Gastrocnemius medialis (tissue), 4 donors: ENCODE data around the gene COBL. TPM values are rescaled to one million over a fixed set of nuclear protein-coding genes. Genes with fewer than 3 reads are reported as not detected.

Experiments
- ATAC-seq, 2 donors: fragments of 150-250 bp; one replicate each; pipeline ENCODE4 v1.9.1; 2016
- DNase-seq, 2 donors: peaks; one replicate each; pipeline ENCODE4 v3.0.0-alpha.2; 2019
- H3K27ac ChIP-seq, 4 donors: fragments of 200-600 bp; sonication (generic); 1 replicate in 1 of 4; 2 replicates in 3 of 4; pipeline ENCODE4 v1.5.1; 2016 to 2018; ENCODE audit warnings: mild to moderate bottlenecking in 2 of 4, moderate library complexity in 1 of 4
- H3K27me3 ChIP-seq, 3 donors: fragments of 200-600 bp; sonication (generic) in 2 of 3; 1 replicate in 1 of 3; 2 replicates in 2 of 3; pipeline versions ENCODE4 v1.5.1 to v1.6.0; 2016 to 2019; ENCODE audit warnings: mild to moderate bottlenecking in 1 of 3, moderate library complexity in 1 of 3
- H3K36me3 ChIP-seq, 2 donors: fragments of 200-600 bp; sonication (generic) in 1 of 2; one replicate each; pipeline ENCODE4 v1.5.1; 2017 to 2018
- H3K4me1 ChIP-seq, 2 donors: fragments of 200-600 bp; sonication (generic) in 1 of 2; one replicate each; pipeline ENCODE4 v1.5.1; 2016 to 2017; ENCODE audit warnings: mild to moderate bottlenecking in 2 of 2
- H3K4me3 ChIP-seq, 4 donors: fragments of 200-600 bp; sonication (generic) in 3 of 4; 1 replicate in 1 of 4; 2 replicates in 3 of 4; pipeline ENCODE4 v1.5.1; 2016 to 2019; ENCODE audit warnings: mild to moderate bottlenecking in 2 of 4
- H3K9me3 ChIP-seq, 3 donors: fragments of 200-600 bp; sonication (generic) in 2 of 3; 1 replicate in 1 of 3; 2 replicates in 2 of 3; pipeline ENCODE4 v1.5.1; 2016 to 2019
- CTCF ChIP-seq, 5 experiments: fragments of 450-650 bp in 3 of 5; fragments of 200-600 bp in 2 of 5; sonication (generic) in 2 of 5; IDR thresholded peaks in 4 of 5; conservative IDR thresholded peaks in 1 of 5; 1 replicate in 4 of 5; 2 replicates in 1 of 5; pipeline ENCODE4 v1.5.1; 2016 to 2019; ENCODE audit warnings: antibody characterized with exemption in 5 of 5, mild to moderate bottlenecking in 3 of 5, moderate library complexity in 3 of 5
- POLR2A ChIP-seq, 2 donors: fragments of 450-650 bp; IDR thresholded peaks; one replicate each; pipeline ENCODE4 v1.6.1; 2017; ENCODE audit warnings: antibody characterized with exemption in 2 of 2, mild to moderate bottlenecking in 2 of 2, moderate library complexity in 2 of 2
- in situ Hi-C, 4 donors: fragments of 200-750 bp; cut with MboI; loops; one replicate each; pipeline versions ENCODE4 v1.15.0 to v1.8.0; 2017; ENCODE audit warnings: low sequenced_read_pairs in 4 of 4
- intact Hi-C: fragments of 100-400 bp; cut with DNase I; formaldehyde crosslinking; loops from one replicate; pipeline ENCODE4 v1.15.1; 2023; ENCODE audit warnings: low total_unique reads
- total RNA-seq, 4 donors: library from RNA; depleted of rRNA; stranded (reverse); fragments of >200 nt; gene quantifications; one replicate each; pipeline versions ENCODE4 v1.1.0 to v1.2.3, GENCODE V29; 2016

The COBL gene
- total RNA-seq, 4 donors from 2014 or later: 82.1 to 170 (median 124) TPM

GRCh38 chr7:51060536-51060935 lies 256.1 kb downstream of the COBL start:
- Histone ChIP-seq H3K36me3 (no peaks in the 10 kb centered on the region), H3K27ac (no peak overlapping the region), H3K9me3 (no peaks in the 10 kb centered on the region), H3K4me1 (peaks cover 3 to 6% of the 10 kb centered on the region in 2 donors), H3K4me3 (no peak overlapping the region), H3K27me3 (no peaks in the 10 kb centered on the region)
- in situ Hi-C loops (loop anchor here in 2 of 4 donors (25.0 kb wide), 2 partner anchors 273 to 598 kb away; partner anchors contain the start of genes FIGNL1 (in 2 of the 2) and GRB10 (in 2 of the 2)), intact Hi-C loops (loop anchor here (10.0 kb wide), 2 partner anchors 466 to 596 kb away; no protein-coding TSS in a partner anchor)
- DNase-seq (no peak), ATAC-seq (no peak)
- TF ChIP-seq CTCF (IDR thresholded peaks at IDR 0.05 in 4 of 5, conservative IDR thresholded peaks at IDR 0.05 in 1 of 5) (no peak), POLR2A (IDR thresholded peaks at IDR 0.05) (no peak)

GRCh38 chr7:51059504-51060142 lies 257.0 kb downstream of the COBL start:
- ATAC-seq: no peak
- H3K36me3 ChIP-seq: no peaks in the 10 kb centered on the region
- H3K4me3 ChIP-seq: no peak overlapping the region
- no peak overlapping the region for H3K27ac ChIP-seq
- intact Hi-C loops (loop anchor here (10.0 kb wide), 2 partner anchors 465 to 595 kb away; no protein-coding TSS in a partner anchor), in situ Hi-C loops (loop anchor here in 2 of 4 donors (25.0 kb wide), 2 partner anchors 272 to 597 kb away; partner anchors contain the start of genes FIGNL1 (in 2 of the 2) and GRB10 (in 2 of the 2))
- H3K27me3 ChIP-seq: no peaks in the 10 kb centered on the region
- TF ChIP-seq POLR2A (IDR thresholded peaks at IDR 0.05): no peak
- TF ChIP-seq CTCF (IDR thresholded peaks at IDR 0.05 in 4 of 5, conservative IDR thresholded peaks at IDR 0.05 in 1 of 5): no peak
- no peaks in the 10 kb centered on the region for H3K9me3 ChIP-seq
- no peak for DNase-seq
- H3K4me1 ChIP-seq: peaks cover 3 to 6% of the 10 kb centered on the region in 2 donors

- H3K36me3 ChIP-seq: no peaks in the 10 kb centered on the region
- no peak overlapping the region for H3K4me3 ChIP-seq
- H3K27ac ChIP-seq: no peak overlapping the region
- H3K4me1 ChIP-seq: peaks cover 3 to 6% of the 10 kb centered on the region in 2 donors
- ATAC-seq (no peak), DNase-seq (no peak)
- no peak for TF ChIP-seq CTCF (IDR thresholded peaks at IDR 0.05 in 4 of 5, conservative IDR thresholded peaks at IDR 0.05 in 1 of 5)
- no peaks in the 10 kb centered on the region for H3K9me3 ChIP-seq
- intact Hi-C loops: no loop called here
- no peaks in the 10 kb centered on the region for H3K27me3 ChIP-seq
- in situ Hi-C loops: loop anchor here in 2 of 4 donors (25.0 kb wide), 2 partner anchors 271 to 596 kb away; partner anchors contain the start of genes FIGNL1 (in 2 of the 2) and GRB10 (in 2 of the 2)
Observed at GRCh38 chr7:51058764-51059163, 257.8 kb downstream of the COBL start.

GRCh38 chr7:51055039-51055840 lies 261.4 kb downstream of the COBL start:
- no peaks in the 10 kb centered on the region for H3K36me3 ChIP-seq
- TF ChIP-seq POLR2A (IDR thresholded peaks at IDR 0.05) (no peak), CTCF (IDR thresholded peaks at IDR 0.05 in 4 of 5, conservative IDR thresholded peaks at IDR 0.05 in 1 of 5) (no peak)
- intact Hi-C loops: no loop called here
- H3K4me3 ChIP-seq: no peak overlapping the region
- no peaks in the 10 kb centered on the region for H3K9me3 ChIP-seq
- no peaks in the 10 kb centered on the region for H3K27me3 ChIP-seq
- no peaks in the 10 kb centered on the region for H3K4me1 ChIP-seq
- H3K27ac ChIP-seq: no peak overlapping the region
- ATAC-seq (no peak), DNase-seq (no peak)
- in situ Hi-C loops: loop anchor here in 2 of 4 donors (25.0 kb wide), 2 partner anchors 268 to 593 kb away; partner anchors contain the start of genes FIGNL1 (in 2 of the 2) and GRB10 (in 2 of the 2)
